IPS-20b (cell line): Measurements from ENCODE around the gene KCNMB2.

Source experiments
- H3K27ac ChIP-seq: one replicate; pipeline ENCODE4 v1.5.1; 2013; ENCODE audit warnings: low read length
- H3K27me3 ChIP-seq: 2 replicates; pipeline ENCODE4 v1.6.1; 2013; ENCODE audit warnings: mild to moderate bottlenecking, low read length, inconsistent platforms; ENCODE audit not compliant: insufficient read depth
- H3K36me3 ChIP-seq: 2 replicates; pipeline ENCODE4 v1.6.1; 2013; ENCODE audit warnings: low read depth, mild to moderate bottlenecking, inconsistent platforms, low read length, moderate library complexity; ENCODE audit not compliant: insufficient read depth
- H3K4me1 ChIP-seq: 2 replicates; pipeline ENCODE4 v1.6.1; 2013; ENCODE audit warnings: mild to moderate bottlenecking, control low read depth, inconsistent platforms, low read length, moderate library complexity; ENCODE audit not compliant: insufficient read depth
- H3K4me3 ChIP-seq: 2 replicates; pipeline ENCODE4 v1.5.1; 2013; ENCODE audit warnings: mild to moderate bottlenecking, low read length, inconsistent platforms
- H3K9ac ChIP-seq: 2 replicates; pipeline ENCODE4 v1.6.1; 2013; ENCODE audit warnings: low read depth, mild to moderate bottlenecking, inconsistent platforms, low read length, moderate library complexity
- H3K9me3 ChIP-seq: 2 replicates; pipeline ENCODE4 v1.6.1; 2013; ENCODE audit warnings: mild to moderate bottlenecking, low read depth, low read length, inconsistent platforms; ENCODE audit not compliant: insufficient read depth

Gene KCNMB2

DNA sequence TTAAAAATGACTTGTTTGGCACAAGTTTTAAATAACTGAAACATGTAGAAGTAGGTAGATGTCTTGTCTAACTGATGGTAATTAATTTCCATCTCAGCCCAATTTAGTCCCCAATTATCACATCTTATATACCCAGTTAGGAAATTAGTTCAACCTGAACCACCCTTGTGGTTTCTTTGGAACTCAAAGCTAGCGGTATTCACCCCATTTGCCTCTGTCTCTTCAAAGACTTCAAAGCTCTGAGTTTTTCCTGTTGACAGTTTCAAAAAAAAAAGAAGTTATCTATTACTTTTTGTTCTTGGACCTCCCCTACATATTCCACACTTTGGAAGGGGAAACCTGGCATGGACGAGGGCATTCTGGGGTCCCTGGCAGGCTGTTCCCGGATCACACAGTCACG is 236.5 kb downstream of the KCNMB2 start:
- H3K27ac ChIP-seq = no peak overlapping the region
- no peaks in the 10 kb centered on the region for H3K27me3 ChIP-seq
- no peak overlapping the region for H3K4me3 ChIP-seq
- H3K9ac ChIP-seq = no peak overlapping the region
- no peaks in the 10 kb centered on the region for H3K36me3 ChIP-seq
- H3K4me1 ChIP-seq = no peaks in the 10 kb centered on the region; the same call in 1 of the 2 replicates
- H3K9me3 ChIP-seq = no peaks in the 10 kb centered on the region

DNA sequence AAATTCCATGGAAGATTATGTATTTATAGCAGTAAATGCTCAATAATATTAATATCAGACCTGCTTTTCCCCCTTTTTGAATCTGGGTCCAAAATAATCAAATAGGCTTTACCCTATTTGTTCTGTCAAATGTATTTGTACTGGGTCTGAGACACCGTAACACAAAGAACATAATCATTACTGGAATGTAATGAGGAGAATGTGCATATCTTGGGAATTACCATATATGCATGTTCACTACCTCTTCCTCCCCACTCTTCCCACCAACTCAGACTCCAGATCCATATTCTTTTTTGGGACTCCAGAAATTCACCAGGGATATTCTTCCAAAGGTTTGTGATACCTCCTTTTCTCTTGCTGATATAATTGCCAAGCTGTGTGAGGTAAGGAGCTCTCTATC is 237.1 kb downstream of the KCNMB2 start:
- no peak overlapping the region for H3K9ac ChIP-seq
- no peak overlapping the region for H3K27ac ChIP-seq
- no peaks in the 10 kb centered on the region; the same call in 1 of the 2 replicates for H3K4me1 ChIP-seq
- H3K36me3 ChIP-seq = no peaks in the 10 kb centered on the region
- no peaks in the 10 kb centered on the region for H3K27me3 ChIP-seq
- no peaks in the 10 kb centered on the region for H3K9me3 ChIP-seq
- no peak overlapping the region for H3K4me3 ChIP-seq

DNA sequence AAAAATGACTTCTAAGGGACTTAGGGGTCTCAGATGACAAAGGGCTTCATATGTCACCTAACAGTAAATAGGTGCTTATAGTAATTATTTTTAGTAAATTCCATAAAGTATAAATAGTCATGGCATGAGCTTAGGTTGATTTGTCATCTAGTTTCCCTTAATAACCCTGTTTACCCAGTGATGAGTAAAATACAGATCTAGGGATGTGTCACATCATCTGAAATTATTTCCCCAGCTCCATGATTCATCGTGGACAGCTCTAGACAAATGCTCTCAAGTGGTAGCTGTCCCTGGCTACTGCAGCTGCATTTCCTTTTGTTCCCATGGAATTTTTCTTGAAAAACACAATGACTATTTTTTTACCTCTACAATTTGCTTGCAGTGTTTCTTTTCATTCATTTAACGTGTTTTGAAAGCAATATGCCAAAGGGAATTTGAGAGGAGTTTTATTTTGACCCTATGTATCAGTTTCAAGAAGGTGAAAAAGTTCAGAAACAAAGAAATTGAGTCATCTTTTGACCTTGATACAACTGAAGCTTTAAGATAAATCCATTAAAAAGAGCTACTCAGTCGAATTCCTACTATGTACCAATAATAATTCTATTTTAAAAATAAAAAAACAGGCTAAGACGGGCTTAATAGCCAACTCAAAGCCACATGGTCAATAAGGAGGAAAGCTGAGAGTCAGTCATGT is 241.6 kb downstream of the KCNMB2 start:
- H3K27ac ChIP-seq = no peak overlapping the region
- no peak overlapping the region for H3K9ac ChIP-seq
- no peaks in the 10 kb centered on the region for H3K4me1 ChIP-seq

DNA sequence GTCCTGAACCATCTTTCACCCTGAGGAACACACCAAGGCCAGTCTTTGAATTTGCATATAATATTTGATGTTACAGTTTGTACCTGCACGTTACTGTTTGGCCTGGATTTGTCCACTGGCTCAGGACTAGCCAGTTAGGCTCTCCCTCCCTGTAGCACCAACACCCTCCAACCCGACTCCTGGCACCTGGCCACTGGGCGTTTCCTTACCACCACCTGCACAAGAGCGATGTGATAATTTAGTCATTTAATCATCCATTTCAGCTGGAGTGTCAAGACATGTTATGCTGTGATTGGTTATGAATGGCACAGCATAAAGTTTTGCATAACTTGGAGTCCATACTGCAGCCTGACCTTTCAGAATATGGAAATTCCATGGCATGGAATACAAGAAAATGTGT is 242.4 kb downstream of the KCNMB2 start:
- Histone ChIP-seq H3K27me3 (no peaks in the 10 kb centered on the region), H3K4me3 (no peak overlapping the region), H3K9me3 (no peaks in the 10 kb centered on the region), H3K4me1 (no peaks in the 10 kb centered on the region), H3K9ac (no peak overlapping the region), H3K36me3 (no peaks in the 10 kb centered on the region), H3K27ac (no peak overlapping the region)

More for the DNA sequence above, 241.6 kb downstream of the KCNMB2 start:
- Histone ChIP-seq H3K4me3 (no peak overlapping the region), H3K36me3 (no peaks in the 10 kb centered on the region), H3K27me3 (no peaks in the 10 kb centered on the region), H3K9me3 (no peaks in the 10 kb centered on the region)

GRCh38 chr3:178785961-178786360 is 249.7 kb downstream of the KCNMB2 start:
- no peaks in the 10 kb centered on the region for H3K27me3 ChIP-seq
- H3K27ac ChIP-seq = no peak overlapping the region
- H3K36me3 ChIP-seq = no peaks in the 10 kb centered on the region
- H3K4me1 ChIP-seq = no peaks in the 10 kb centered on the region
- no peak overlapping the region for H3K9ac ChIP-seq
- H3K9me3 ChIP-seq = no peaks in the 10 kb centered on the region
- no peak overlapping the region for H3K4me3 ChIP-seq

GRCh38 chr3:178787960-178788359 is 251.7 kb downstream of the KCNMB2 start:
- H3K4me3 ChIP-seq = no peak overlapping the region
- no peak overlapping the region for H3K27ac ChIP-seq
- no peaks in the 10 kb centered on the region for H3K36me3 ChIP-seq
- H3K4me1 ChIP-seq = no peaks in the 10 kb centered on the region
- no peak overlapping the region for H3K9ac ChIP-seq
- H3K9me3 ChIP-seq = no peaks in the 10 kb centered on the region
- no peaks in the 10 kb centered on the region for H3K27me3 ChIP-seq

GRCh38 chr3:178794711-178795110 is 258.5 kb downstream of the KCNMB2 start:
- Histone ChIP-seq H3K36me3 (no peaks in the 10 kb centered on the region), H3K9me3 (no peaks in the 10 kb centered on the region), H3K4me3 (no peak overlapping the region), H3K9ac (no peak overlapping the region), H3K27me3 (no peaks in the 10 kb centered on the region), H3K27ac (no peak overlapping the region), H3K4me1 (no peaks in the 10 kb centered on the region)

GRCh38 chr3:178795349-178795748 is 259.1 kb downstream of the KCNMB2 start:
- Histone ChIP-seq H3K27me3 (no peaks in the 10 kb centered on the region), H3K4me3 (no peak overlapping the region), H3K27ac (no peak overlapping the region), H3K9me3 (no peaks in the 10 kb centered on the region), H3K4me1 (no peaks in the 10 kb centered on the region), H3K9ac (no peak overlapping the region), H3K36me3 (no peaks in the 10 kb centered on the region)

GRCh38 chr3:178802259-178802658 is 266.0 kb downstream of the KCNMB2 start:
- H3K4me3 ChIP-seq = no peak overlapping the region
- H3K27me3 ChIP-seq = no peaks in the 10 kb centered on the region
- no peaks in the 10 kb centered on the region for H3K4me1 ChIP-seq
- no peaks in the 10 kb centered on the region for H3K36me3 ChIP-seq
- no peak overlapping the region for H3K27ac ChIP-seq
- no peak overlapping the region for H3K9ac ChIP-seq
- H3K9me3 ChIP-seq = no peaks in the 10 kb centered on the region

GRCh38 chr3:178802993-178803693 is 266.9 kb downstream of the KCNMB2 start:
- Histone ChIP-seq H3K4me3 (no peak overlapping the region), H3K27me3 (no peaks in the 10 kb centered on the region), H3K9me3 (no peaks in the 10 kb centered on the region), H3K27ac (no peak overlapping the region), H3K36me3 (no peaks in the 10 kb centered on the region), H3K9ac (no peak overlapping the region), H3K4me1 (no peaks in the 10 kb centered on the region)

DNA sequence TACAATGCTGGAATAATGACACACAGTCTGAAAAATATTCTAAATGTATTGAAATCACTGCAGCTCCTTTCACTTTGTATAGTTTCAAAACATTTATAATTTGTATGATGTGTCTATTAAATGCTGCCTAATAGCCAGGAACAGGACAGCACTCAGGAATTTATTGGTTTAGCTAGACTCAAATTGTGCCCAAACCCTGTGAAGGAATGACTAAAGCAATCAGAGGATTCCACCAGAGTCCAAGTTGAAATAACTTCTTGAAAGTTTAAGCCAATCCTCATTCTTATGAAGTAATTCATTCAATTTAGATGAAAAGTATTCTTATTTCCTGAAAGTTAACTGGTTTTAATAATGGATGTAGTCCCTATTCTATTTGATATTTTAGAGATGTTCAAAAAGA is 268.4 kb downstream of the KCNMB2 start:
- no peak overlapping the region for H3K9ac ChIP-seq
- no peaks in the 10 kb centered on the region for H3K36me3 ChIP-seq
- no peak overlapping the region for H3K4me3 ChIP-seq
- H3K27me3 ChIP-seq = no peaks in the 10 kb centered on the region
- no peak overlapping the region for H3K27ac ChIP-seq
- no peaks in the 10 kb centered on the region for H3K9me3 ChIP-seq
- H3K4me1 ChIP-seq = no peaks in the 10 kb centered on the region

DNA sequence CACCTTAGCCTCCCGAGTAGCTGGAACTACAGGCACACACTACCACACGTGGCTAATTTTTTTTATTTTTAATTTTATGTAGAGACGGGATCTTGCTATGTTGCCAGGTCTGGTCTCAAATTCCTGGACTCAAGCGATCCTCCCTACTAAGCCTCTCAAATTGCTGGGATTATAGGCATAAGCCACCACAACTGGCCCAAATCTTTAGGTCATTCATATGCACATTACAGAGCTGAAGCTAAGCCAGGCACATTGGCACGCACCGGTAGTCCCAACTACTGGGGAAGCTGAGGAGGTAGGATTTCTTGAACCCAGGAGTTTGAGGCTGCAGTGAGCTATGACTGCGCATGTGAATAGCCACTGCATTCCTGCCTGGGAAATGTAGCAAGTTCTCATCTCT is 269.5 kb downstream of the KCNMB2 start:
- H3K9me3 ChIP-seq = no peaks in the 10 kb centered on the region
- H3K36me3 ChIP-seq = no peaks in the 10 kb centered on the region
- H3K4me1 ChIP-seq = no peaks in the 10 kb centered on the region
- no peak overlapping the region for H3K9ac ChIP-seq
- H3K27me3 ChIP-seq = no peaks in the 10 kb centered on the region
- no peak overlapping the region for H3K4me3 ChIP-seq
- H3K27ac ChIP-seq = no peak overlapping the region
